ENCODE data around the gene C9orf72.

The C9orf72 gene

GRCh38 chr9:27599102-27599869, 26.0 kb upstream of the C9orf72 start:
- no peak for DNase-seq

GRCh38 chr9:27595733-27596132, 22.5 kb upstream of the C9orf72 start:
- Histone ChIP-seq H3K27me3 (ENCODE audit: insufficient read depth, low read depth, severe bottlenecking) (no peaks in the 10 kb centered on the region), H3K4me3 (ENCODE audit: low read depth, low read length) (no peak overlapping the region), H3K36me3 (no peaks in the 10 kb centered on the region), H3K27ac (no peak overlapping the region), H3K9me3 (ENCODE audit: severe bottlenecking) (no peaks in the 10 kb centered on the region)
- no peak for DNase-seq
- TF ChIP-seq CTCF (IDR thresholded peaks at IDR 0.05; ENCODE audit: low read depth, low read length), result no peak

More at GRCh38 chr9:27599102-27599869, 26.0 kb upstream of the C9orf72 start:
- no peak for TF ChIP-seq CTCF (IDR thresholded peaks at IDR 0.05; ENCODE audit: low read depth, low read length)
- no peak overlapping the region for H3K27ac ChIP-seq
- H3K4me3 ChIP-seq (ENCODE audit: low read depth, low read length), result no peak overlapping the region
- H3K9me3 ChIP-seq (ENCODE audit: severe bottlenecking), result no peaks in the 10 kb centered on the region
- H3K36me3 ChIP-seq, result no peaks in the 10 kb centered on the region
- no peaks in the 10 kb centered on the region for H3K27me3 ChIP-seq (ENCODE audit: insufficient read depth, low read depth, severe bottlenecking)

GRCh38 chr9:27591672-27592071, 18.4 kb upstream of the C9orf72 start:
- no peak for TF ChIP-seq CTCF (IDR thresholded peaks at IDR 0.05; ENCODE audit: low read depth, low read length)
- no peak for DNase-seq
- Histone ChIP-seq H3K27ac (no peak overlapping the region), H3K27me3 (ENCODE audit: insufficient read depth, low read depth, severe bottlenecking) (no peaks in the 10 kb centered on the region), H3K9me3 (ENCODE audit: severe bottlenecking) (no peaks in the 10 kb centered on the region), H3K36me3 (no peaks in the 10 kb centered on the region), H3K4me3 (ENCODE audit: low read depth, low read length) (no peak overlapping the region)

GRCh38 chr9:27591093-27591492, 17.8 kb upstream of the C9orf72 start:
- TF ChIP-seq CTCF (IDR thresholded peaks at IDR 0.05; ENCODE audit: low read depth, low read length), result no peak
- DNase-seq, result no peak
- H3K27ac ChIP-seq, result no peak overlapping the region

GRCh38 chr9:27590651-27591050, 17.4 kb upstream of the C9orf72 start:
- TF ChIP-seq CTCF (IDR thresholded peaks at IDR 0.05; ENCODE audit: low read depth, low read length), result no peak
- H3K27me3 ChIP-seq (ENCODE audit: insufficient read depth, low read depth, severe bottlenecking), result no peaks in the 10 kb centered on the region
- H3K9me3 ChIP-seq (ENCODE audit: severe bottlenecking), result no peaks in the 10 kb centered on the region
- H3K4me3 ChIP-seq (ENCODE audit: low read depth, low read length), result no peak overlapping the region
- no peak for DNase-seq
- no peak overlapping the region for H3K27ac ChIP-seq
- H3K36me3 ChIP-seq, result no peaks in the 10 kb centered on the region

More at GRCh38 chr9:27591093-27591492, 17.8 kb upstream of the C9orf72 start:
- Histone ChIP-seq H3K27me3 (ENCODE audit: insufficient read depth, low read depth, severe bottlenecking) (no peaks in the 10 kb centered on the region), H3K4me3 (ENCODE audit: low read depth, low read length) (no peak overlapping the region), H3K36me3 (no peaks in the 10 kb centered on the region), H3K9me3 (ENCODE audit: severe bottlenecking) (no peaks in the 10 kb centered on the region)

- H3K27me3 ChIP-seq (ENCODE audit: insufficient read depth, low read depth, severe bottlenecking), result no peaks in the 10 kb centered on the region
- no peak for TF ChIP-seq CTCF (IDR thresholded peaks at IDR 0.05; ENCODE audit: low read depth, low read length)
- DNase-seq, result no peak
- H3K9me3 ChIP-seq (ENCODE audit: severe bottlenecking), result no peaks in the 10 kb centered on the region
- H3K27ac ChIP-seq, result no peak overlapping the region
- no peaks in the 10 kb centered on the region for H3K36me3 ChIP-seq
- H3K4me3 ChIP-seq (ENCODE audit: low read depth, low read length), result no peak overlapping the region
Measured at GRCh38 chr9:27589462-27589861, 16.2 kb upstream of the C9orf72 start.
